ENCODE measurements around the gene CHI3L2. TPM values are rescaled to one million over a fixed set of nuclear protein-coding genes. Genes with fewer than 3 reads are reported as not detected.

CHI3L2 gene
- total RNA-seq, 6 donors from 2014 or later: 2.1 to 115 (median 21.3) TPM

GRCh38 chr1:111218701-111219556, 8.6 kb upstream of the CHI3L2 start:
- peaks cover 11 to 47% (median 33%) of the 10 kb centered on the region in 4 donors for H3K4me1 ChIP-seq
- H3K27ac ChIP-seq: no peak overlapping the region
- no peak overlapping the region for H3K4me3 ChIP-seq
- no peaks in the 10 kb centered on the region for H3K36me3 ChIP-seq
- H3K9me3 ChIP-seq: no peaks in the 10 kb centered on the region
- WGBS, 2 donors: 84 to 89% methylated on average over 8 of the region's 8 CpGs
- TF ChIP-seq EP300 (IDR thresholded peaks at IDR 0.05) (no peak), POLR2AphosphoS5 (IDR thresholded peaks at IDR 0.05) (no peak), POLR2A (IDR thresholded peaks at IDR 0.05) (no peak), CTCF (IDR thresholded peaks at IDR 0.05) (no peak)
- DNase-seq (no peak), ATAC-seq (ENCODE audit: low FRiP score in 2 of 2) (no peak)
- no peaks in the 10 kb centered on the region for H3K27me3 ChIP-seq

DNA sequence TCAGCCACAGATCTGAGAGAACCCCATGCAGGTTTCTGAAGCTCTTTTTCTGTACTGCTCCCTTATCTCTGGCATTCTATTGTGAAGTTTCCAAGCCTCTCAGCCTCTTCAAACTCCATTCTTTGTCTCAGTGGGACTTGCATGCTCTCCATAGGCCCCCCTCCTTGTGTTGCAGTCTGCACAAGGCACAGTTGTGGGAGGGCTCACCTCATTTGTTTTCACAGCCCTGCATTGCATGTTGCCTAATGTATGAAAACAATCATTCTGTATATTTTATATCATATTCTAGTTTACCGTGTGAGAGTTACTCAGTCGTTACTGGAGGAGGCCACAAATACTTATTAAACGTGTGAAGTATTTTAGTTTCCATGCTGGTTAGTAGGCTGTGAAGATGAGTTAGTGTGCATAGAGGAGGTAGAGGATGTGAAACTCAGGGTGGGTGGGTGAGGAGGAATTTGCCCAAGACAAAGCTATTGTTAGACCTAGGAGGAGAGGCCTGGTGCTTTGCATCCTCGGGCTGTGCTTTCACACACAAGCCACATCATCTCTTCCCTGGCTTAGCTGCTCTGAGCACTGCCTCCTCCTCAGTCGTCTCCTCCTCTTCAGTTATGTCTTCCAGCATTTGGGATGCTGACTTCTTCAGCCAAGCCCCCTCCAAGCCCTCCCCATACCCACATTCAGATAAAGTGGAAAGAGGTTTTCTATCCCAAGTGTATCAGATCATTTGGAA, 7.8 kb upstream of the CHI3L2 start:
- Histone ChIP-seq H3K4me3 (no peak overlapping the region), H3K27ac (peak overlapping the region in 1 of 4 donors; percentile 21), H3K4me1 (peaks cover 11 to 42% (median 32%) of the 10 kb centered on the region in 4 donors), H3K27me3 (no peaks in the 10 kb centered on the region), H3K9me3 (no peaks in the 10 kb centered on the region), H3K36me3 (no peaks in the 10 kb centered on the region)
- TF ChIP-seq CTCF (IDR thresholded peaks at IDR 0.05) (no peak), POLR2A (IDR thresholded peaks at IDR 0.05) (no peak), EP300 (IDR thresholded peaks at IDR 0.05) (no peak), POLR2AphosphoS5 (IDR thresholded peaks at IDR 0.05) (no peak)
- DNase-seq (no peak), ATAC-seq (ENCODE audit: low FRiP score in 2 of 2) (no peak)
- WGBS, 2 donors: 70 to 82% methylated on average over 5 of the region's 5 CpGs

GRCh38 chr1:111220302-111220890, 7.1 kb upstream of the CHI3L2 start:
- DNase-seq: no peak
- Histone ChIP-seq H3K9me3 (no peaks in the 10 kb centered on the region), H3K27me3 (no peaks in the 10 kb centered on the region), H3K4me1 (peaks cover 11 to 37% (median 30%) of the 10 kb centered on the region in 4 donors), H3K4me3 (no peak overlapping the region), H3K36me3 (no peaks in the 10 kb centered on the region), H3K27ac (peak overlapping the region in 1 of 4 donors; percentile 21)
- no peak for TF ChIP-seq CTCF (IDR thresholded peaks at IDR 0.05)
- no peak for TF ChIP-seq POLR2A (IDR thresholded peaks at IDR 0.05)
- TF ChIP-seq POLR2AphosphoS5 (IDR thresholded peaks at IDR 0.05): no peak
- no peak for TF ChIP-seq EP300 (IDR thresholded peaks at IDR 0.05)
- no peak for ATAC-seq (ENCODE audit: low FRiP score in 2 of 2)
- 87% methylated on average over 5 to 6 of the region's 6 CpGs for WGBS, 2 donors

DNA sequence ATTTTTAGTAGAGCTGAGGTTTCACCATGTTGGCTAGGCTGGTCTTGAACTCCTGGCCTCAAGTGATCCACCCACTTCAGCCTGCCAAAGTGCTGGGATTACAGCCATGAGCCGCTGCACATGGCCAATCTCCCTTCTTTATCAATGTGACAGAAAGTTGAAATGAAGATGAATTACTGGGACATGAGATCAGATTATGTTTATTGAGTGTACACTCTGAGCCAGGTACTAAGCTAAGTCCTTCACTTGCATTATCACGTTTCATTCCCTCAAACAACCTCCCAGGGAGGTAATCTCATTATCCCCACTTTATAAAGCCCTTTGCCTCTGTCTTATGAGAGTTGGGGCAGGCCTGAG, 6.3 kb upstream of the CHI3L2 start:
- peak overlapping the region in 1 of 4 donors; percentile 63 for H3K27ac ChIP-seq
- no peaks in the 10 kb centered on the region for H3K9me3 ChIP-seq
- 47 to 59% methylated on average over 2 of the region's 2 CpGs for WGBS, 2 donors
- H3K4me1 ChIP-seq: peaks cover 11 to 32% (median 25%) of the 10 kb centered on the region in 4 donors
- TF ChIP-seq POLR2A (IDR thresholded peaks at IDR 0.05): no peak
- no peak for TF ChIP-seq CTCF (IDR thresholded peaks at IDR 0.05)
- no peak for TF ChIP-seq EP300 (IDR thresholded peaks at IDR 0.05)
- TF ChIP-seq POLR2AphosphoS5 (IDR thresholded peaks at IDR 0.05): no peak
- no peaks in the 10 kb centered on the region for H3K27me3 ChIP-seq
- ATAC-seq (ENCODE audit: low FRiP score in 2 of 2): no peak
- no peak for DNase-seq
- no peaks in the 10 kb centered on the region for H3K36me3 ChIP-seq
- no peak overlapping the region for H3K4me3 ChIP-seq

Measured in upper lobe of left lung (tissue), 6 donors.